HepG2 (cell line): ENCODE data around the gene MIDN. TPM values are rescaled to one million over a fixed set of nuclear protein-coding genes. Genes with fewer than 3 reads are reported as not detected.
A peak's percentile ranks its signal among the peaks of the same experiment; 100 is the strongest.

Experiments
- EHMT2 ChIP-seq: fragments of 200-600 bp; sonication (generic); IDR thresholded peaks from 2 replicates; pipeline ENCODE4 v1.7.0; 2017; ENCODE audit warnings: antibody characterized with exemption, low read depth, low read length, borderline replicate concordance
- ETV6 ChIP-seq: sonication (generic); formaldehyde crosslinking; conservative IDR thresholded peaks from 2 replicates; pipeline ENCODE4 v1.4.0; 2020; ENCODE audit warnings: missing genetic modification reagents
- TEAD2 ChIP-seq: sonication (generic); formaldehyde crosslinking; IDR thresholded peaks from 2 replicates; pipeline ENCODE4 v1.9.0; 2021; ENCODE audit warnings: missing genetic modification reagents
- TIGD3 ChIP-seq: sonication (generic); formaldehyde crosslinking; IDR thresholded peaks from 2 replicates; pipeline ENCODE4 v1.5.1; 2020; ENCODE audit warnings: mild to moderate bottlenecking, missing genetic modification reagents, borderline replicate concordance
- ZBTB3 ChIP-seq: sonication (generic); formaldehyde crosslinking; IDR thresholded peaks from 2 replicates; pipeline ENCODE4 v1.4.0; 2020; ENCODE audit warnings: low read depth, mild to moderate bottlenecking, moderate library complexity, missing genetic modification reagents, borderline replicate concordance
- ZBTB40 ChIP-seq, 2 experiments: fragments of 450-650 bp in 1 of 2; sonication (generic) in 1 of 2; formaldehyde crosslinking in 1 of 2; IDR thresholded peaks; 2 replicates each; pipeline versions ENCODE4 v1.6.1 to v1.8.0; 2016 to 2022; ENCODE audit warnings: antibody characterized with exemption in 1 of 2, mild to moderate bottlenecking in 1 of 2, missing genetic modification reagents in 1 of 2
- ZNF543 ChIP-seq: sonication (generic); formaldehyde crosslinking; IDR thresholded peaks from 2 replicates; pipeline ENCODE4 v1.4.0; 2020; ENCODE audit warnings: mild to moderate bottlenecking, missing genetic modification reagents
- ZNF609 ChIP-seq: sonication (generic); formaldehyde crosslinking; IDR thresholded peaks from 2 replicates; pipeline ENCODE4 v1.4.0; 2020; ENCODE audit warnings: mild to moderate bottlenecking, missing genetic modification reagents, borderline replicate concordance
- ZSCAN30 ChIP-seq: sonication (generic); formaldehyde crosslinking; IDR thresholded peaks from 2 replicates; pipeline ENCODE4 v1.5.0; 2020; ENCODE audit warnings: mild to moderate bottlenecking, missing genetic modification reagents
- polyA plus RNA-seq, 8 experiments: library from polyadenylated mRNA; depleted of rRNA in 3 of 8; stranded (reverse) in 7 of 8; unstranded in 1 of 8; fragments of >200 nt; fragmentation: Illumina TruSeq in 4 of 8; extraction: Trizol in 4 of 8; gene quantifications; 2 replicates each; pipeline versions ENCODE4 v1.2.1 to v1.2.3, GENCODE V29; 2011 to 2016; ENCODE audit warnings: low read depth in 4 of 8, missing spikeins in 1 of 8, mixed read lengths in 1 of 8; ENCODE audit not compliant: insufficient read depth in 1 of 8
- total RNA-seq, 5 experiments: library from RNA; depleted of rRNA; stranded (reverse); fragments of >200 nt; fragmentation: Illumina TruSeq; extraction: Trizol; gene quantifications; 2 replicates each; pipeline ENCODE4 v1.2.3, GENCODE V29; 2016; ENCODE audit warnings: low read depth in 1 of 5

MIDN gene
- total and polyA plus RNA-seq, 2 of the 13 experiments (the other 11 are each of a cell fraction or from before 2014, with no cell fraction given), result 8.4 to 18.0 TPM

GRCh38 chr19:1266129-1266915 lies 17.9 kb downstream of the MIDN start (continued):
- TF ChIP-seq ZBTB40 (IDR thresholded peaks at IDR 0.05), result no peak
- peak; percentile 20 for TF ChIP-seq ZBTB40 (CRISPR knock-in tag; IDR thresholded peaks at IDR 0.05)
- 0 out of 2 replicates have a peak, but pooled peaks have one; percentile 15 for TF ChIP-seq ETV6 (CRISPR knock-in tag)
- no peak for TF ChIP-seq ZBTB3 (CRISPR knock-in tag)
- no peak for TF ChIP-seq ZSCAN30 (CRISPR knock-in tag)
- TF ChIP-seq TIGD3, result no peak
- TF ChIP-seq TEAD2 (CRISPR knock-in tag), result no peak
- no peak for TF ChIP-seq EHMT2
- peak; percentile 83; the same call in 1 of the 2 replicates for TF ChIP-seq ZNF543 (CRISPR knock-in tag)
- TF ChIP-seq ZNF609, result peak; percentile 71; the same call in 1 of the 2 replicates
